Small intestine (tissue), 7 donors: Measurements from ENCODE around the gene FAF1. TPM values are rescaled to one million over a fixed set of nuclear protein-coding genes. Genes with fewer than 3 reads are reported as not detected.
"Not testable (repeated sequence)": the region's sequence is repeated elsewhere in the genome, so short reads cannot be mapped to it uniquely, and the experiment has no call there.

Source experiments
- DNase-seq, 2 donors: peaks; one replicate each; pipeline versions ENCODE4 v3.0.0 to v3.0.0-alpha.2; 2013
- FAIRE-seq: peaks from 2 replicates; lab custom pipeline; 2012; peaks lifted over from hg19 to GRCh38; lab: Jason Lieb, UNC
- H3K27ac ChIP-seq, 3 donors: one replicate each; pipeline ENCODE4 v1.5.1; 2013; ENCODE audit warnings: low read length in 2 of 3, mild to moderate bottlenecking in 2 of 3, control low read depth in 1 of 3, inconsistent platforms in 1 of 3, low read depth in 1 of 3, moderate library complexity in 1 of 3
- H3K27me3 ChIP-seq, 3 donors: one replicate each; pipeline ENCODE4 v1.6.1; 2013; ENCODE audit warnings: low read length in 3 of 3, inconsistent platforms in 1 of 3; ENCODE audit not compliant: control insufficient read depth in 3 of 3, insufficient read depth in 3 of 3
- H3K36me3 ChIP-seq, 3 donors: one replicate each; pipeline ENCODE4 v1.6.1; 2013; ENCODE audit warnings: low read length in 3 of 3, inconsistent platforms in 1 of 3, low read depth in 1 of 3, mild to moderate bottlenecking in 1 of 3, moderate library complexity in 1 of 3; ENCODE audit not compliant: control insufficient read depth in 3 of 3, insufficient read depth in 2 of 3
- H3K4me1 ChIP-seq, 3 donors: one replicate each; pipeline ENCODE4 v1.6.1; 2013; ENCODE audit warnings: low read length in 2 of 3, inconsistent platforms in 1 of 3, low read depth in 1 of 3, mild to moderate bottlenecking in 1 of 3, moderate library complexity in 1 of 3; ENCODE audit not compliant: control insufficient read depth in 3 of 3, insufficient read depth in 2 of 3
- H3K4me3 ChIP-seq, 3 donors: one replicate each; pipeline ENCODE4 v1.5.1; 2013; ENCODE audit warnings: low read length in 3 of 3, control low read depth in 1 of 3, inconsistent platforms in 1 of 3, low read depth in 1 of 3, mild to moderate bottlenecking in 1 of 3, moderate library complexity in 1 of 3
- H3K9me3 ChIP-seq, 2 donors: one replicate each; pipeline ENCODE4 v1.6.1; 2013; ENCODE audit warnings: low read depth in 1 of 2, low read length in 1 of 2; ENCODE audit not compliant: control insufficient read depth in 2 of 2, insufficient read depth in 1 of 2
- WGBS, 3 donors: extraction: QIAGEN DNeasy Blood & Tissue Kit; methylation state at CpG; one replicate each; pipeline ENCODE4 v1.1.7; 2013; 5-methylcytosine and 5-hydroxymethylcytosine counted together
- polyA plus RNA-seq, 4 donors: library from polyadenylated mRNA; stranded (reverse) in 3 of 4; unstranded in 1 of 4; fragments of 200-250 nt in 3 of 4; fragments of 120-200 nt in 1 of 4; gene quantifications; one replicate each; pipeline versions ENCODE4 v1.2.1 to v1.2.3, GENCODE V29; 2013
- donor health status: healthy with polysubstance abuse.
- donor health status: control.
- donor health status: control.
- donor health status: Bipolar disorder and iron deficiency.
- donor health status: healthy.

Gene FAF1
- polyA plus RNA-seq, 4 donors = 19.5 to 46.3 (median 32.5) TPM

DNA sequence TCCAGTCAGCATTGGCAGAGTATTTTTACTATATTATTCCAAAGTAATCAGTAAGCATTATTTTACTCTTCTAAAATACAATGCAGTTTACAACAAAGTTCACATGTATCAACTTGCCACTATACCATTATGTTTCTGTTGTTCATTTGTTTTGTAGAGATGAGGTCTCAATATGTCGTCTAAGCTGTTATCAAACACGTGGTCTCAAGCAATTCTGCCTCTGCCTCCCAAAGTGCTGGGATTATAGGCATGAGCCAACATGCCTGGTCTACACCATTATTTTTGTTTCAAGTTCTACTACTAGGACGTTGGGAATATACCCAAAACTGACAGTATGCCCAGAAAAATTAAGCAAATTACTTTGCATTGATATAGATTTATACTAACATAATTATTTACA lies 19.8 kb downstream of the FAF1 start:
- no peak for FAIRE-seq

GRCh38 chr1:50936321-50936720 lies 23.7 kb downstream of the FAF1 start:
- Histone ChIP-seq H3K4me1 (peaks cover 0 to 4% (median 0%) of the 10 kb centered on the region in 3 donors), H3K9me3 (peaks cover 0 to 3% of the 10 kb centered on the region in 2 donors), H3K4me3 (no peak overlapping the region), H3K36me3 (peaks cover 0 to 7% (median 0%) of the 10 kb centered on the region in 3 donors), H3K27ac (no peak overlapping the region), H3K27me3 (no peaks in the 10 kb centered on the region)
- no peak for FAIRE-seq
- WGBS, 3 donors = 79 to 87% (median 80%) methylated on average over 2 of the region's 2 CpGs
- no peak for DNase-seq

More for the DNA sequence above, 19.8 kb downstream of the FAF1 start:
- Histone ChIP-seq H3K27me3 (no peaks in the 10 kb centered on the region), H3K4me1 (peaks cover 2 to 7% (median 3%) of the 10 kb centered on the region in 3 donors), H3K36me3 (peaks cover 0 to 2% (median 0%) of the 10 kb centered on the region in 3 donors), H3K9me3 (no peaks in the 10 kb centered on the region), H3K4me3 (no peak overlapping the region), H3K27ac (no peak overlapping the region)
- WGBS, 3 donors = 91 to 92% (median 91%) methylated on average over 3 of the region's 3 CpGs
- no peak for DNase-seq

DNA sequence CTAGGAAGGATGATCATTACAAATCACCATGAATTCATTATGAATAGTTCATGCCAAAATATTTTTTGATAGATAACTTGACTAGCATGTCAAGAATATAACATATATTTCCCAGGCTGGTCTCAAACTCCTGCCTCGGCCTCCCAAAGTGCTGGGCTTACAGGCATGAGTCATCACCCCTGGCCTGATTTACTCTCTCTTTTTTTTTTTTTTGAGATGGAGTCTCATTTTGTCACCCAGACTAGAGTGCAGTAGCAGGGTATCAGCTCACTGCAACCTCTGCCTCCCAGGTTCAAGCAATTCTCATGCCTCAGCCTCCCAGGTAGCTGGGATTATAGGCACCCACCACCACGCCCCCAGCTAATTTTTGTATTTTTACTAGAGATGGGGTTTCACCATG lies 24.8 kb downstream of the FAF1 start:
- H3K36me3 ChIP-seq, H3K4me1 ChIP-seq, H3K27ac ChIP-seq, FAIRE-seq, H3K9me3 ChIP-seq, H3K4me3 ChIP-seq, DNase-seq, H3K27me3 ChIP-seq: not testable (repeated sequence)
- WGBS, 3 donors = 89 to 94% (median 92%) methylated on average over 2 of the region's 2 CpGs

GRCh38 chr1:50934838-50935237 lies 25.2 kb downstream of the FAF1 start:
- no peaks in the 10 kb centered on the region for H3K27me3 ChIP-seq
- peaks cover 0 to 3% of the 10 kb centered on the region in 2 donors for H3K9me3 ChIP-seq
- no peak for FAIRE-seq
- DNase-seq = no peak
- H3K4me3 ChIP-seq = no peak overlapping the region
- H3K27ac ChIP-seq = no peak overlapping the region
- H3K4me1 ChIP-seq = peaks cover 0 to 4% (median 0%) of the 10 kb centered on the region in 3 donors
- peaks cover 0 to 7% (median 0%) of the 10 kb centered on the region in 3 donors for H3K36me3 ChIP-seq

- not testable (repeated sequence) for DNase-seq, FAIRE-seq, H3K36me3 ChIP-seq, H3K27ac ChIP-seq, H3K4me3 ChIP-seq, H3K4me1 ChIP-seq, H3K9me3 ChIP-seq, H3K27me3 ChIP-seq
- WGBS, 3 donors = 83 to 85% (median 83%) methylated on average over 3 of the region's 3 CpGs
Measured at GRCh38 chr1:50933770-50934169, 26.3 kb downstream of the FAF1 start.

DNA sequence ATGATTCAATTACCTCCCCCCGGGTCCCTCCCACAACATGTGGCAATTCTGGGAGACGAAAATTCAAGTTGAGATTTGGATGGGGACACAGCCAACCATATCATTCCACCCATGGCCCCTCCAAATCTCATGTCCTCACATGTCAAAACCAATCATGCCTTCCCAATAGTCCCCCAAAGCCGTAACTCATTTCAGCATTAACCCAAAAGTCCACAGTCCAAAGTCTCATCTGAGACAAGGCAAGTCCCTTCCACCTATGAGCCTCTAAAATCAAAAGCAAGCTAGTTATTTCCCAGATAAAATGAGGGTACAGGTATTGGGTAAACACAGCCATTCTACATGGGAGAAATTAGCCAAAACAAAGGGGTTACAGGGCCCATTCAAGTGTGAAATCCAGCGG lies 28.0 kb downstream of the FAF1 start:
- not testable (repeated sequence) for FAIRE-seq, H3K36me3 ChIP-seq, DNase-seq, H3K4me3 ChIP-seq, H3K27ac ChIP-seq, H3K4me1 ChIP-seq, H3K9me3 ChIP-seq, H3K27me3 ChIP-seq
- WGBS, 3 donors = 76 to 92% (median 81%) methylated on average over 4 of the region's 4 CpGs

GRCh38 chr1:50930965-50931737 lies 28.9 kb downstream of the FAF1 start:
- FAIRE-seq (no peak), DNase-seq (no peak)
- peaks cover 0 to 7% (median 0%) of the 10 kb centered on the region in 3 donors for H3K36me3 ChIP-seq
- H3K4me3 ChIP-seq = no peak overlapping the region
- no peak overlapping the region for H3K27ac ChIP-seq
- WGBS, 3 donors = 70 to 81% (median 72%) methylated on average over 6 of the region's 6 CpGs
- peaks cover 0 to 3% of the 10 kb centered on the region in 2 donors for H3K9me3 ChIP-seq
- H3K4me1 ChIP-seq = peaks cover 0 to 3% (median 0%) of the 10 kb centered on the region in 3 donors
- no peaks in the 10 kb centered on the region for H3K27me3 ChIP-seq

DNA sequence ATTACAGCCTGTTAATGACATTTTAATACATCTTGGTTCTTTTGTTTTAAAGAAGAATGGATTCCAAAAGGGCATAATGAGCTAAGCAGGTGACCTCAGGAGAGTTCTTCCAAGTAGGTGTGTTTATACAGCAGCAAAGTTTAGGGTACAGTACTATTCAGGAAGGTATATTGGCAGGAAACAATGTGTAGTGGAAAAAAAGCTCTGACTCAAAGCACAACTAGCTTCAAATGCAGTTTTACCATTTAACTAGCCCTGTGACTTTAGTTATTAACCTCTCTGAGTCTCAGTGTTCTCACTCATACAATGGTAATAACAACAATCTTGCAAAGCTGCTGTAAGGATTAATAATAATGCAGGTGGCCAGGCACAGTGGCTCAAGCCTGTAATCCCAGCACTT lies 29.9 kb downstream of the FAF1 start:
- H3K27ac ChIP-seq = no peak overlapping the region
- DNase-seq (no peak), FAIRE-seq (no peak)
- peaks cover 0 to 3% (median 0%) of the 10 kb centered on the region in 3 donors for H3K4me1 ChIP-seq
- no peaks in the 10 kb centered on the region for H3K27me3 ChIP-seq
- peaks cover 0 to 6% of the 10 kb centered on the region in 2 donors for H3K9me3 ChIP-seq
- no peak overlapping the region for H3K4me3 ChIP-seq
- peaks cover 0 to 10% (median 0%) of the 10 kb centered on the region in 3 donors for H3K36me3 ChIP-seq
